Pancreas (tissue), 10 donors: ENCODE data around the gene ANKRD1. TPM values are rescaled to one million over a fixed set of nuclear protein-coding genes. Genes with fewer than 3 reads are reported as not detected.

Experiments used
- ATAC-seq, 4 donors: fragments of 200-7000 bp; cut with Tn5 transposase; one replicate each; pipeline versions ENCODE4 v1.8.0 to v1.9.1; 2020; ENCODE audit warnings: mild to moderate bottlenecking in 4 of 4, moderate library complexity in 4 of 4
- DNase-seq, 6 donors: peaks; one replicate each; pipeline ENCODE4 v3.0.0-alpha.2; 2020
- FAIRE-seq: peaks from 2 replicates; lab custom pipeline; 2012; peaks lifted over from hg19 to GRCh38; lab: Jason Lieb, UNC
- H3K27ac ChIP-seq, 4 donors: fragments of 200-600 bp; sonication (generic); 1 replicate in 3 of 4; 2 replicates in 1 of 4; pipeline versions ENCODE4 v1.5.0 to v1.8.0; 2020
- H3K27me3 ChIP-seq, 4 donors: fragments of 200-600 bp; one replicate each; pipeline ENCODE4 v1.8.0; 2021
- H3K36me3 ChIP-seq, 3 donors: fragments of 200-600 bp; sonication (generic) in 1 of 3; one replicate each; pipeline versions ENCODE4 v1.5.0 to v1.8.0; 2020 to 2021
- H3K4me1 ChIP-seq, 3 donors: fragments of 200-600 bp; one replicate each; pipeline ENCODE4 v1.8.0; 2021
- H3K4me3 ChIP-seq, 4 donors: fragments of 200-600 bp; sonication (generic) in 2 of 4; one replicate each; pipeline versions ENCODE4 v1.5.0 to v1.8.0; 2020 to 2021
- H3K9me3 ChIP-seq, 4 donors: fragments of 200-600 bp; one replicate each; pipeline ENCODE4 v1.8.0; 2021
- CTCF ChIP-seq, 4 donors: fragments of 200-600 bp; sonication (generic) in 3 of 4; IDR thresholded peaks; one replicate each; pipeline versions ENCODE4 v1.5.0 to v1.8.0; 2021; ENCODE audit warnings: antibody characterized with exemption in 4 of 4
- WGBS, 2 donors: extraction: QIAGEN DNeasy Blood & Tissue Kit; methylation state at CpG; one replicate each; pipeline ENCODE4 v1.1.7; 2013; 5-methylcytosine and 5-hydroxymethylcytosine counted together
- intact Hi-C, 3 donors: fragments of 100-400 bp; cut with DNase I; formaldehyde crosslinking; loops; one replicate each; pipeline versions ENCODE4 v1.11.1 to v1.14.2; 2022
- polyA plus RNA-seq, 2 donors: library from polyadenylated mRNA; stranded (reverse); fragments of 200-250 nt; gene quantifications; one replicate each; pipeline ENCODE4 v1.2.3, GENCODE V29; 2013
- total RNA-seq, 6 donors: library from RNA; stranded (reverse); fragmentation: NEBNext Ultra II Directional in 4 of 6; extraction: Animal tissue kit (Norgen Biotek cat#: 25700) in 4 of 6; gene quantifications; one replicate each; pipeline versions ENCODE4 v1.2.1 to v1.2.4, GENCODE V29; 2021 to 2023
- donor health status: healthy with polysubstance abuse.
- donor health status: DM: no; HTN: no; CAD: no; lungs with moderate emphysema.
- donor health status: DM: no; HTN: no; CAD: no.
- donor health status: control.
- donor health status: control.
- donor health status: Bipolar disorder and iron deficiency.
- donor health status: DM: yes; HTN: yes; CAD: no.
- donor health status: DM: no; HTN: no; CAD: no.
- donor health status: DM: no; HTN: no; CAD: no.
- donor health status: DM: yes; HTN: yes; CAD: no.

Gene ANKRD1
- total and polyA plus RNA-seq, 8 donors, result 0.12 to 2.8 (median 1.4) TPM

- Histone ChIP-seq H3K4me1 (no peaks in the 10 kb centered on the region), H3K36me3 (no peaks in the 10 kb centered on the region), H3K27ac (no peak overlapping the region), H3K9me3 (no peaks in the 10 kb centered on the region), H3K27me3 (no peaks in the 10 kb centered on the region), H3K4me3 (no peak overlapping the region)
- intact Hi-C loops, result no loop called here
- FAIRE-seq (no peak), DNase-seq (no peak), ATAC-seq (no peak)
- TF ChIP-seq CTCF (IDR thresholded peaks at IDR 0.05), result no peak
- 88 to 90% methylated on average over 3 of the region's 3 CpGs for WGBS, 2 donors
Measured at GRCh38 chr10:90924552-90924951, 3.7 kb upstream of the ANKRD1 start.

- WGBS, 2 donors, result 57 to 63% methylated on average over 2 of the region's 2 CpGs
- H3K9me3 ChIP-seq, result no peaks in the 10 kb centered on the region
- intact Hi-C loops, result no loop called here
- DNase-seq (no peak), FAIRE-seq (no peak), ATAC-seq (no peak)
- no peak overlapping the region for H3K4me3 ChIP-seq
- no peaks in the 10 kb centered on the region for H3K36me3 ChIP-seq
- H3K27ac ChIP-seq, result no peak overlapping the region
- no peak for TF ChIP-seq CTCF (IDR thresholded peaks at IDR 0.05)
- H3K4me1 ChIP-seq, result no peaks in the 10 kb centered on the region
- H3K27me3 ChIP-seq, result no peaks in the 10 kb centered on the region
Measured at GRCh38 chr10:90923111-90923731, 2.3 kb upstream of the ANKRD1 start.

- DNase-seq (no peak), FAIRE-seq (no peak), ATAC-seq (no peak)
- H3K9me3 ChIP-seq, result no peaks in the 10 kb centered on the region
- 73 to 78% methylated on average over 3 of the region's 3 CpGs for WGBS, 2 donors
- no peak for TF ChIP-seq CTCF (IDR thresholded peaks at IDR 0.05)
- no peaks in the 10 kb centered on the region for H3K36me3 ChIP-seq
- intact Hi-C loops, result no loop called here
- no peak overlapping the region for H3K4me3 ChIP-seq
- H3K27me3 ChIP-seq, result no peaks in the 10 kb centered on the region
- no peaks in the 10 kb centered on the region for H3K4me1 ChIP-seq
- H3K27ac ChIP-seq, result no peak overlapping the region
Measured at GRCh38 chr10:90921906-90922305, 1.0 kb upstream of the ANKRD1 start.

GRCh38 chr10:90919683-90920574, 958 bp downstream of the ANKRD1 start:
- Histone ChIP-seq H3K4me3 (no peak overlapping the region), H3K9me3 (no peaks in the 10 kb centered on the region), H3K27me3 (no peaks in the 10 kb centered on the region), H3K4me1 (no peaks in the 10 kb centered on the region), H3K27ac (no peak overlapping the region), H3K36me3 (no peaks in the 10 kb centered on the region)
- intact Hi-C loops, result loop anchor here in 1 of 3 donors (10.0 kb wide), 1 partner anchor 325 kb away; no protein-coding TSS in a partner anchor
- ATAC-seq (no peak), FAIRE-seq (no peak), DNase-seq (no peak)
- 71 to 74% methylated on average over 8 of the region's 8 CpGs for WGBS, 2 donors
- TF ChIP-seq CTCF (IDR thresholded peaks at IDR 0.05), result no peak
